HT-29 (cell line): ENCODE data around the gene FXYD3. TPM values are rescaled to one million over a fixed set of nuclear protein-coding genes. Genes with fewer than 3 reads are reported as not detected.
A peak's percentile ranks its signal among the peaks of the same experiment; 100 is the strongest.

Experiments used
- DNase-seq: peaks from one replicate; pipeline ENCODE4 v3.0.0-alpha.2; 2015; ENCODE audit warnings: low spot score
- total RNA-seq: library from RNA; depleted of rRNA; stranded (reverse); fragments of >200 nt; shearing (Covaris generic); gene quantifications from 2 replicates; pipeline ENCODE4 v1.2.3, GENCODE V29; 2014; rRNA removed

The FXYD3 gene
- 15.8 and 38.9 TPM in 2 replicates for total RNA-seq

- no peak for DNase-seq
These were observed at the start of gene FXYD3 for GRCh38 chr19:35115177-35115951. Gene FXYD3 (plus strand): TSS chr19:35115823. CDS start chr19:35119377, 3,554 bp downstream.

- no peak for DNase-seq
These were observed 49.5 kb upstream of the FXYD3 start for GRCh38 chr19:35066121-35066520.

- peak; percentile 96 for DNase-seq
These were observed 48.7 kb upstream of the FXYD3 start for GRCh38 chr19:35066691-35067563.

GRCh38 chr19:35068941-35069634 lies 46.5 kb upstream of the FXYD3 start:
- no peak for DNase-seq

- no peak for DNase-seq
These were observed 45.9 kb upstream of the FXYD3 start for GRCh38 chr19:35069696-35070095.

- no peak for DNase-seq
These were observed 45.2 kb upstream of the FXYD3 start for GRCh38 chr19:35070471-35070870.

- no peak for DNase-seq
These were observed 42.1 kb upstream of the FXYD3 start for GRCh38 chr19:35073516-35073915.

GRCh38 chr19:35073941-35074340 lies 41.7 kb upstream of the FXYD3 start:
- DNase-seq, result no peak

GRCh38 chr19:35074426-35075201 lies 41.0 kb upstream of the FXYD3 start:
- DNase-seq, result no peak

- DNase-seq, result no peak
These were observed 40.2 kb upstream of the FXYD3 start for GRCh38 chr19:35075202-35076025.

- no peak for DNase-seq
These were observed 39.6 kb upstream of the FXYD3 start for GRCh38 chr19:35076026-35076370.

- no peak for DNase-seq
These were observed 39.0 kb upstream of the FXYD3 start for GRCh38 chr19:35076657-35077056.

GRCh38 chr19:35077411-35078223 lies 38.0 kb upstream of the FXYD3 start:
- DNase-seq, result no peak

- no peak for DNase-seq
These were observed 35.8 kb upstream of the FXYD3 start for GRCh38 chr19:35079826-35080225.

GRCh38 chr19:35080613-35081170 lies 34.9 kb upstream of the FXYD3 start:
- DNase-seq, result peak; percentile 22

- no peak for DNase-seq
These were observed 34.4 kb upstream of the FXYD3 start for GRCh38 chr19:35081201-35081600.

- DNase-seq, result no peak
These were observed 31.7 kb upstream of the FXYD3 start for GRCh38 chr19:35083691-35084508.

GRCh38 chr19:35084509-35084762 lies 31.2 kb upstream of the FXYD3 start:
- no peak for DNase-seq

- no peak for DNase-seq
These were observed 29.7 kb upstream of the FXYD3 start for GRCh38 chr19:35085947-35086346.
